ENCODE data around the gene KIAA1755.

GRCh38 chr20:38162878-38163875 lies 97.4 kb downstream of the KIAA1755 start:
- TF ChIP-seq, protein P1, sequence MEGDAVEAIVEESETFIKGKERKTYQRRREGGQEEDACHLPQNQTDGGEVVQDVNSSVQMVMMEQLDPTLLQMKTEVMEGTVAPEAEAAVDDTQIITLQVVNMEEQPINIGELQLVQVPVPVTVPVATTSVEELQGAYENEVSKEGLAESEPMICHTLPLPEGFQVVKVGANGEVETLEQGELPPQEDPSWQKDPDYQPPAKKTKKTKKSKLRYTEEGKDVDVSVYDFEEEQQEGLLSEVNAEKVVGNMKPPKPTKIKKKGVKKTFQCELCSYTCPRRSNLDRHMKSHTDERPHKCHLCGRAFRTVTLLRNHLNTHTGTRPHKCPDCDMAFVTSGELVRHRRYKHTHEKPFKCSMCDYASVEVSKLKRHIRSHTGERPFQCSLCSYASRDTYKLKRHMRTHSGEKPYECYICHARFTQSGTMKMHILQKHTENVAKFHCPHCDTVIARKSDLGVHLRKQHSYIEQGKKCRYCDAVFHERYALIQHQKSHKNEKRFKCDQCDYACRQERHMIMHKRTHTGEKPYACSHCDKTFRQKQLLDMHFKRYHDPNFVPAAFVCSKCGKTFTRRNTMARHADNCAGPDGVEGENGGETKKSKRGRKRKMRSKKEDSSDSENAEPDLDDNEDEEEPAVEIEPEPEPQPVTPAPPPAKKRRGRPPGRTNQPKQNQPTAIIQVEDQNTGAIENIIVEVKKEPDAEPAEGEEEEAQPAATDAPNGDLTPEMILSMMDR (IDR thresholded peaks at IDR 0.05), result no peak
- TF ChIP-seq POLR2AphosphoS5 (IDR thresholded peaks at IDR 0.05), result no peak
